GM23248 (cell line): ENCODE results near the gene CDK14. TPM values are rescaled to one million over a fixed set of nuclear protein-coding genes. Genes with fewer than 3 reads are reported as not detected.

Source experiments
- DNase-seq: peaks from one replicate; pipeline ENCODE4 v3.0.0-alpha.2; 2015
- H2AFZ ChIP-seq: fragments of 200-600 bp; sonication (generic); 2 replicates; pipeline ENCODE4 v1.6.1; 2016; ENCODE audit warnings: antibody characterized with exemption
- H3F3A ChIP-seq: fragments of 200-600 bp; sonication (generic); 2 replicates; pipeline ENCODE4 v1.6.1; 2016; ENCODE audit warnings: mild to moderate bottlenecking, antibody characterized with exemption, mixed run types; ENCODE audit not compliant: insufficient read depth
- H3K27ac ChIP-seq: fragments of 200-600 bp; sonication (generic); 2 replicates; pipeline ENCODE4 v1.5.1; 2016; ENCODE audit warnings: mild to moderate bottlenecking
- H3K27me3 ChIP-seq: fragments of 200-600 bp; sonication (generic); replicated peaks from 2 replicates; pipeline ENCODE4 v1.6.1; 2016; ENCODE audit warnings: mild to moderate bottlenecking; ENCODE audit not compliant: insufficient read depth
- H3K36me3 ChIP-seq: fragments of 200-600 bp; sonication (generic); 2 replicates; pipeline ENCODE4 v1.6.1; 2016; ENCODE audit warnings: low read depth, mild to moderate bottlenecking
- H3K4me1 ChIP-seq: fragments of 200-600 bp; sonication (generic); 2 replicates; pipeline ENCODE4 v1.6.1; 2016; ENCODE audit warnings: mild to moderate bottlenecking; ENCODE audit not compliant: insufficient read depth
- H3K4me2 ChIP-seq: fragments of 200-600 bp; sonication (generic); one replicate; pipeline ENCODE4 v1.6.1; 2016; ENCODE audit warnings: mild to moderate bottlenecking; ENCODE audit not compliant: unreplicated experiment
- H3K4me3 ChIP-seq: fragments of 200-600 bp; sonication (generic); 2 replicates; pipeline ENCODE4 v1.5.1; 2016; ENCODE audit warnings: mild to moderate bottlenecking
- H3K79me2 ChIP-seq: fragments of 200-600 bp; sonication (generic); 2 replicates; pipeline ENCODE4 v1.6.1; 2016; ENCODE audit warnings: mild to moderate bottlenecking; ENCODE audit not compliant: insufficient read depth
- H3K9ac ChIP-seq: fragments of 200-600 bp; sonication (generic); 2 replicates; pipeline ENCODE4 v1.6.1; 2016; ENCODE audit warnings: mild to moderate bottlenecking
- H3K9me2 ChIP-seq: fragments of 200-600 bp; sonication (generic); 2 replicates; pipeline ENCODE4 v1.6.1; 2016; ENCODE audit warnings: mixed run types, mild to moderate bottlenecking, moderate library complexity; ENCODE audit not compliant: insufficient read depth
- H3K9me3 ChIP-seq: fragments of 200-600 bp; sonication (generic); one replicate; pipeline ENCODE4 v1.6.1; 2017; ENCODE audit warnings: low read depth
- H4K20me1 ChIP-seq: fragments of 200-600 bp; sonication (generic); 2 replicates; pipeline ENCODE4 v1.6.0; 2016; ENCODE audit not compliant: insufficient read depth
- EZH2 ChIP-seq: fragments of 200-600 bp; sonication (generic); IDR thresholded peaks from 2 replicates; pipeline ENCODE4 v1.6.1; 2018; ENCODE audit warnings: antibody characterized with exemption, mild to moderate bottlenecking; ENCODE audit not compliant: insufficient read depth, poor library complexity, severe bottlenecking
- EZH2phosphoT487 ChIP-seq: fragments of 200-600 bp; sonication (generic); IDR thresholded peaks from 2 replicates; pipeline ENCODE4 v1.6.1; 2018; ENCODE audit warnings: antibody characterized with exemption, moderate library complexity, mild to moderate bottlenecking, low read depth; ENCODE audit not compliant: insufficient read depth
- WGBS, 2 experiments: methylation state at CpG; one replicate each; pipeline ENCODE4 v1.1.6; 2015 to 2017; ENCODE audit warnings: low lambda C conversion rate in 2 of 2, low coverage in 1 of 2; ENCODE audit errors: missing lambda C conversion rate in 2 of 2; 5-methylcytosine and 5-hydroxymethylcytosine counted together
- in situ Hi-C: fragments of 300-500 bp; cut with MboI; formaldehyde crosslinking; loops from 2 replicates; pipeline ENCODE4 v1.15.0; 2020
- polyA plus RNA-seq: library from polyadenylated mRNA; unstranded; fragments of >200 nt; fragmentation: Nextera tagmentation; extraction: Ambion mirVana; gene quantifications from 2 replicates; pipeline ENCODE4 v1.2.1, GENCODE V29; 2016
- total RNA-seq: library from RNA; depleted of rRNA; stranded (reverse); fragments of >200 nt; shearing (Covaris generic); gene quantifications from 2 replicates; pipeline ENCODE4 v1.2.3, GENCODE V29; 2014

CDK14 gene
- total and polyA plus RNA-seq, 2 experiments from 2014 or later: 19.9 to 21.2 TPM

DNA sequence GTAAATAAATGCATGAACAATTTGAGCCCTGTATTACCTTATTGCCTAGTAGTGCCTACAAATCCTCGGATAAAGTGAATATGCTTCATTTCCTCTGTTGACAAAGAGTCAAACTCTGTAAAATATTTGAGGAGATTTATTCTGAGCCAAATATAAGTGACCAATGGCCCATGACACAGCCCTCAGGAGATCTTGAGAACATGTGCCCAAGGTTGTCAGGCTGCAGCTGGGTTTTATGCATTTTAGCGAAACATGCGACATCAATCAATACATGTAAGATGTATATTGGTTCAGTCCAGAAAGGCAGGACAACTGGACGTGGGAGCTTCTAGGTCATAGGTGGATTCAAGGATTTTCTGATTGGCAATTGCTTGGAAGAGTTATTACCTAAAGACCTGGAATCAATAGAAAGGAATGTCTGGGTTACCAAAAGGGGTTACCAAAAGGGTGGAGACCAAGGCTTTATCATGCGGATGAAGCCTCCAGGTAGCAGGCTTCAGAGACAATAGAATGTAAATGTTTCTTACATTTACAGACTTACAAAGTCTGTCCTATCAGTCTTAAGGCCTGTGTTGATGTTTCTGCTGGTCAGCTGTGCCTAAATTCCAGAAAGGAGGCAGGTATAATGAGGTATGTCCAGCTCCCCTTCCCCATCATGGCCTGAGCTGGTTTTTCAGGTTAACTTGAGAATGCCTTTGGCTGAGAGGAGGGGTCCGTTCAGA, 448.0 kb downstream of the CDK14 start:
- H3F3A ChIP-seq: no peaks in the 10 kb centered on the region
- H3K79me2 ChIP-seq: no peaks in the 10 kb centered on the region
- no peaks in the 10 kb centered on the region for H3K36me3 ChIP-seq
- no peak overlapping the region for H3K4me2 ChIP-seq
- TF ChIP-seq EZH2: no peak
- no peak for TF ChIP-seq EZH2phosphoT487
- in situ Hi-C loops: no loop called here
- H4K20me1 ChIP-seq: no peaks in the 10 kb centered on the region
- H3K4me1 ChIP-seq: peaks cover 12% of the 10 kb centered on the region; the same call in 1 of the 2 replicates
- no peaks in the 10 kb centered on the region for H3K9me2 ChIP-seq
- 91 to 93% methylated on average over 6 of the region's 6 CpGs for WGBS, 2 experiments
- no peak overlapping the region for H3K27ac ChIP-seq
- no peaks in the 10 kb centered on the region for H3K27me3 ChIP-seq
- no peaks in the 10 kb centered on the region for H3K9me3 ChIP-seq
- no peak for DNase-seq
- no peak overlapping the region for H3K9ac ChIP-seq
- no peak overlapping the region for H3K4me3 ChIP-seq
- no peak overlapping the region for H2AFZ ChIP-seq

DNA sequence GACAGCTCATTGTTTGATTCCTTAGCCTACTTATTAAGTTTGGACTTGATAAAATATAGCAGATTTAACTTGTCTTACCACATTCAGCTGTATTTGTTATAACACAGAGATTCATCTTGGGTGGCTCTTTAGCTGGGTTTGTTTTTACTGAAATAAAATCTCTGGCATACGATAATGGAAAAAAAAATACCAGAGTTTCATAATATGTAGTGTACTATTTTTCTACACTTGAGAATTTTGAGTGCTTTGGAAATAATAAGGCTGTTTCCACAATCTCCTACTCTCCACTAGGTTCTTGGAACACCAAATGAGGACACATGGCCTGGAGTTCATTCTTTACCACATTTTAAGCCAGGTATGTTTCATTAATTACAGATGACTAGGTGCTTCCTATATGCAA, 449.5 kb downstream of the CDK14 start:
- H3F3A ChIP-seq: no peaks in the 10 kb centered on the region
- peaks cover 12% of the 10 kb centered on the region; the same call in 1 of the 2 replicates for H3K4me1 ChIP-seq
- no peaks in the 10 kb centered on the region for H3K27me3 ChIP-seq
- no peaks in the 10 kb centered on the region for H3K36me3 ChIP-seq
- no peaks in the 10 kb centered on the region for H3K79me2 ChIP-seq
- 67 to 82% methylated on average over 1 of the region's 1 CpG for WGBS, 2 experiments
- H3K4me2 ChIP-seq: no peak overlapping the region
- no peak overlapping the region for H3K9ac ChIP-seq
- in situ Hi-C loops: no loop called here
- TF ChIP-seq EZH2phosphoT487: no peak
- TF ChIP-seq EZH2: no peak
- H2AFZ ChIP-seq: no peak overlapping the region
- no peaks in the 10 kb centered on the region for H3K9me2 ChIP-seq
- no peaks in the 10 kb centered on the region for H4K20me1 ChIP-seq
- H3K9me3 ChIP-seq: no peaks in the 10 kb centered on the region
- no peak overlapping the region for H3K27ac ChIP-seq
- no peak overlapping the region for H3K4me3 ChIP-seq
- DNase-seq: no peak

DNA sequence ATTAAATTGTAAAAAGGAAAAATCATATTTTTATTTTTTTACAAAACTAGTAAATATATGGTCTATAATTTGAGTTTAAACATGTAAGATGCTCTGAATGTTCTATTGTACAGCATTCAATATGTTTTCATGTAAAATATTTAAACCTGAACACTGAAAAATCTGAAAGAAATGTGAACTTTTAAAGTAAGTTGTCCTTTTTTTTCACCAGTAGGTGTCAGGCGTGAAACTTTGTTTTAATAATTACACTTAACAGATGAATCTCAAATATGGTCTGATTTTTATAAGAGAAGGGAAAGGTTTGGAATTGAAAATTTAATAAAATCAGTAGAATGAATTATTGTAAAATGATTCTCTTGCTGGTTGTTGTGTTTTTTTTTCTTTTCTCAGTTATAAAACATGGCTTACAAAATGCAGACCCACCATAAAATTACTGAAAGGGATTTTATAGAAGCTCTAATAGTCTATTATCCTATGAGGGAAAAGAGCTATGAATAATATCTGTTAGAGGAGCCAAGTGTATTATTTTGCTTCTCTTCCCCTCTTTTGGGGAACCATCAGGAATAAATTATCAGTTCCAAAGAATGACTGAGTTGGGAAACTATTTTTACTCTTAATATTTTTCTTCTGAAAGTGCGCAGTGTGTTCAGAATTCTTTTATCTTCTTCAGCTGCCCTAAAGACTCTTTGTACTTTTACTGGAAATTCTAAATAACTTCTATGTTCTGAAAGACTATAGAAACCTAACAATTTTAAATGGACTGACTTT, 450.4 kb downstream of the CDK14 start:
- no peaks in the 10 kb centered on the region for H3K9me3 ChIP-seq
- no peaks in the 10 kb centered on the region for H3K27me3 ChIP-seq
- in situ Hi-C loops: no loop called here
- H3K4me2 ChIP-seq: peak overlapping the region; percentile 18
- H3K9ac ChIP-seq: no peak overlapping the region
- DNase-seq: peak; percentile 51
- TF ChIP-seq EZH2phosphoT487 (no peak), EZH2 (no peak)
- no peaks in the 10 kb centered on the region for H3K9me2 ChIP-seq
- H4K20me1 ChIP-seq: no peaks in the 10 kb centered on the region
- H3K79me2 ChIP-seq: no peaks in the 10 kb centered on the region
- H3K4me3 ChIP-seq: no peak overlapping the region
- H2AFZ ChIP-seq: no peak overlapping the region
- no peaks in the 10 kb centered on the region for H3K36me3 ChIP-seq
- H3F3A ChIP-seq: no peaks in the 10 kb centered on the region
- H3K27ac ChIP-seq: no peak overlapping the region
- WGBS, 2 experiments: 47 to 48% methylated on average over 2 of the region's 2 CpGs
- H3K4me1 ChIP-seq: peaks cover 12% of the 10 kb centered on the region; the same call in 1 of the 2 replicates

DNA sequence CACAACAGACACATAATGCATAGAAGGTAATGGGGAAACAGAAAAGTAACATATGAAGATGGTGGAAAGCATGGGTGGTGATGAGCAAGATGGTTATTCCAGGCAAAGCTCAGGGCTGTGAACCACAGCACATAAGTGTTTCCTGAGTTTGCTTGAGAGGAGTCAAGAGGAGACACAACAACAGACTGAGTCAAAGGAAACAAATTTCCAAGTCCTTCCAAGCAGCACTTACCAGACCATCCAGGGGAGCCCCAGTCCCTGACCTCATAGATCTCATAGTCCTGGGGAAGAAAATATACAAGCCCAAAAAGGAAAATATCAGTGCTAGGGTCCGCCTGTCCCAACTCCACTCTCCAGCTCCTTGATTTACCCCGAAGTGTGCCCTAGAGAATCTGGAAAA, 451.5 kb downstream of the CDK14 start:
- H3K27ac ChIP-seq: no peak overlapping the region
- no peak overlapping the region for H3K4me3 ChIP-seq
- H3K27me3 ChIP-seq: no peaks in the 10 kb centered on the region
- no peak overlapping the region for H3K4me2 ChIP-seq
- 90 to 95% methylated on average over 2 of the region's 2 CpGs for WGBS, 2 experiments
- no peak overlapping the region for H2AFZ ChIP-seq
- H3K4me1 ChIP-seq: peaks cover 12% of the 10 kb centered on the region; the same call in 1 of the 2 replicates
- no peaks in the 10 kb centered on the region for H3K36me3 ChIP-seq
- peak; percentile 24 for DNase-seq
- no peaks in the 10 kb centered on the region for H3F3A ChIP-seq
- no peaks in the 10 kb centered on the region for H3K9me2 ChIP-seq
- H3K9me3 ChIP-seq: no peaks in the 10 kb centered on the region
- in situ Hi-C loops: no loop called here
- no peak for TF ChIP-seq EZH2
- TF ChIP-seq EZH2phosphoT487: no peak
- H3K79me2 ChIP-seq: no peaks in the 10 kb centered on the region
- H4K20me1 ChIP-seq: no peaks in the 10 kb centered on the region
- no peak overlapping the region for H3K9ac ChIP-seq
